Left lung (tissue), 10 donors: ENCODE data around the gene CDK5. TPM values are rescaled to one million over a fixed set of nuclear protein-coding genes. Genes with fewer than 3 reads are reported as not detected.

Experiments
- ATAC-seq: fragments of 200-7000 bp; cut with Tn5 transposase; one replicate; pipeline ENCODE4 v1.9.1; 2020; ENCODE audit warnings: moderate library complexity
- DNase-seq, 4 donors: peaks; one replicate each; pipeline ENCODE4 v3.0.0-alpha.2; 2013 to 2020
- H3K27ac ChIP-seq, 2 donors: fragments of 200-600 bp; sonication (generic) in 1 of 2; one replicate each; pipeline versions ENCODE4 v1.5.0 to v1.8.0; 2020 to 2021
- H3K27me3 ChIP-seq, 2 donors: fragments of 200-600 bp; sonication (generic) in 1 of 2; one replicate each; pipeline versions ENCODE4 v1.5.0 to v1.8.0; 2020 to 2021
- H3K36me3 ChIP-seq, 2 donors: fragments of 200-600 bp; sonication (generic) in 1 of 2; one replicate each; pipeline versions ENCODE4 v1.5.0 to v1.8.0; 2020 to 2021
- H3K4me1 ChIP-seq, 2 donors: fragments of 200-600 bp; one replicate each; pipeline ENCODE4 v1.8.0; 2021
- H3K4me3 ChIP-seq, 2 donors: fragments of 200-600 bp; sonication (generic) in 1 of 2; one replicate each; pipeline versions ENCODE4 v1.5.0 to v1.8.0; 2020 to 2021; ENCODE audit warnings: mild to moderate bottlenecking in 1 of 2
- H3K9me3 ChIP-seq, 2 donors: fragments of 200-600 bp; sonication (generic) in 1 of 2; one replicate each; pipeline versions ENCODE4 v1.5.0 to v1.8.0; 2020 to 2021
- CTCF ChIP-seq, 2 donors: fragments of 200-600 bp; sonication (generic) in 1 of 2; IDR thresholded peaks; one replicate each; pipeline versions ENCODE4 v1.5.0 to v1.8.0; 2021; ENCODE audit warnings: antibody characterized with exemption in 2 of 2
- intact Hi-C, 2 donors: fragments of 100-400 bp; cut with DNase I; formaldehyde crosslinking; loops; one replicate each; pipeline versions ENCODE4 v1.11.2 to v1.14.2; 2022
- polyA plus RNA-seq, 6 donors: library from polyadenylated mRNA; unstranded; fragments of 120-200 nt; gene quantifications; one replicate each; pipeline ENCODE4 v1.2.1, GENCODE V29; 2013; ENCODE audit not compliant: insufficient read length in 6 of 6
- total RNA-seq, 2 donors: library from RNA; stranded (reverse); fragmentation: NEBNext Ultra II Directional; extraction: Animal tissue kit (Norgen Biotek cat#: 25700); gene quantifications; one replicate each; pipeline ENCODE4 v1.2.1, GENCODE V29; 2021
- donor health status: DM: no; HTN: yes; CAD: no.
- donor health status: DM: no; HTN: no; CAD: no.

CDK5 gene
- total and polyA plus RNA-seq, 8 donors: 13.8 to 17.1 (median 14.7) TPM

DNA sequence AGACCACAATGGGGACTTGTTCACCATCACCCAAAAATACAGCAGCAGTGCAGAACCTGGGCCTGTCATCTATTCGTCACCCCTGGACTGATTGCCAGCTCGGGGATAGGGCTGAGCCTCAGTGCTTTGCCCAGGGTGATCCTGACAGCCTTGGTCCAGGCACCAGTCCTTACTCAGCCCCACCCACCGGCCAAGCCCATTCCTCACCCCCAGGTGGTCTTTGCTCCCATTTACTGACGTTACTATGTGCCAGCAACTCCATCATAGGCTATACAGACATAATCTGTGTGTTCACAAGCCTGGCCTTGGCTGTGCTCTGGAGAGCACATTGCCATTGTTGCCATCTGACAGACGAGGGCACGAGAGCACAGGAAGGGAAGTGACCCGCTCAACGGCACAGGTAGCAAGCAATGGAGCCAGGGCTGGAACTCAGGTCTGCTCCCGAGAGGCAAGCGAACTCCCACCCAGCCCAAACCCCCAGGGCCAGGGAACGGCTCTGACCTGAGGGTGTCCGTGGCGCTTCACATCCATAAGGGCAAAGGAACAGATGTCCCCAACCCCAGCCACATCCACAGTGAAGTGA lies 40.2 kb downstream of the CDK5 start:
- peaks cover 22 to 98% of the 10 kb centered on the region in 2 donors for H3K27me3 ChIP-seq
- H3K36me3 ChIP-seq: no peaks in the 10 kb centered on the region
- ATAC-seq: no peak
- no peak for TF ChIP-seq CTCF (IDR thresholded peaks at IDR 0.05)
- H3K4me3 ChIP-seq: no peak overlapping the region
- peaks cover 12 to 38% of the 10 kb centered on the region in 2 donors for H3K4me1 ChIP-seq
- H3K9me3 ChIP-seq: no peaks in the 10 kb centered on the region
- intact Hi-C loops: no loop called here
- no peak overlapping the region for H3K27ac ChIP-seq
- peak in 1 of 4 donors; percentile 43 for DNase-seq

GRCh38 chr7:151016942-151017341 lies 40.8 kb downstream of the CDK5 start:
- intact Hi-C loops: no loop called here
- H3K36me3 ChIP-seq: no peaks in the 10 kb centered on the region
- peak in 1 of 4 donors; percentile 63 for DNase-seq

DNA sequence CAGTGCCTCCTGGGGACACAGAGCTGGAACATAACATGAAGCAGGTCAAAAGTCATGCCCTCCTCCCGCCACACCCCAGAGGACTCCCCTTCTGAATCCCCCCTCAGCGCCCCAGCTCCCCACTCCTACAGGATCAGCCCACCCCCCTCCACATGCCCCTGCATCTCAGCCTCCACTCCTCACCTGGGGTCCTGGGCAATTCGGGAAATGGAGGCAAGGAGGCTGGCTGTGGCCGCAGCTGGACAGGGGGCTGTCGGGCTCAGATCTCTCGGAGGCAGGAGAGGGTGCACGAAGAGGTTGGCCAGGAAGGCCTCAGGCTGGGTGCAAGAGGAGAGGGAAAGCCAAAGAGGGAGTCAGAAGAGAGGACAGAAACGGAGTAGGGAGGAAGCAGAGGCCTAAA lies 41.2 kb downstream of the CDK5 start:
- intact Hi-C loops: no loop called here
- Histone ChIP-seq H3K27me3 (peaks cover 22 to 98% of the 10 kb centered on the region in 2 donors), H3K36me3 (no peaks in the 10 kb centered on the region), H3K4me1 (peaks cover 12 to 43% of the 10 kb centered on the region in 2 donors), H3K27ac (no peak overlapping the region), H3K4me3 (no peak overlapping the region), H3K9me3 (no peaks in the 10 kb centered on the region)
- TF ChIP-seq CTCF (IDR thresholded peaks at IDR 0.05): no peak
- no peak for ATAC-seq
- DNase-seq: peak in 1 of 4 donors; percentile 58

More at GRCh38 chr7:151016942-151017341, 40.8 kb downstream of the CDK5 start:
- Histone ChIP-seq H3K9me3 (no peaks in the 10 kb centered on the region), H3K4me3 (no peak overlapping the region), H3K4me1 (peaks cover 12 to 43% of the 10 kb centered on the region in 2 donors), H3K27me3 (peaks cover 22 to 98% of the 10 kb centered on the region in 2 donors), H3K27ac (no peak overlapping the region)
- TF ChIP-seq CTCF (IDR thresholded peaks at IDR 0.05): no peak
- ATAC-seq: no peak

DNA sequence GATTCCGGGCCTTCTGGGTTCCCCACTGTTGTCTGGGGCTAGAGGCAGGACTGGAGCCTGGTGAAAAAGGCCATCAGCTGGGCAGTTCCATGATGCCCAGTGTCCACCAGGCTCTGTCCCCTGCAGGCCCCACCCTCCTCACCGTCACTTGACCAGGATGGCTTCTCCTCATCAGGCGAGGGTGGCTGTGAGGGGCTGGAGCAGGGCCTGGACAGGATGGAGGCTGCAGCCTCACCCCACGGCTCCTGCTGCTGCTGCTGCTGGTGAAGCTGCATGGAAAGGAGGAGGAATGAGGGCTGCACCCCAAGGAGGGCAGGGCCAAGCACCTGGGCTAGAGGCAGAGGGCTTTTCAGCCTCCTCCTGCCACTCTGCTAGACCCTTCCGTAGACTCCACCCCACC lies 41.7 kb downstream of the CDK5 start:
- no peak for TF ChIP-seq CTCF (IDR thresholded peaks at IDR 0.05)
- intact Hi-C loops: no loop called here
- H3K36me3 ChIP-seq: no peaks in the 10 kb centered on the region

GRCh38 chr7:151014950-151015349 lies 42.7 kb downstream of the CDK5 start:
- DNase-seq: no peak
- no peak for ATAC-seq
- TF ChIP-seq CTCF (IDR thresholded peaks at IDR 0.05): no peak
- Histone ChIP-seq H3K4me3 (no peak overlapping the region), H3K9me3 (no peaks in the 10 kb centered on the region), H3K36me3 (no peaks in the 10 kb centered on the region), H3K4me1 (peaks cover 19 to 57% of the 10 kb centered on the region in 2 donors), H3K27me3 (peaks cover 22 to 97% of the 10 kb centered on the region in 2 donors), H3K27ac (no peak overlapping the region)
- intact Hi-C loops: no loop called here

More for the DNA sequence above, 41.7 kb downstream of the CDK5 start:
- no peak for ATAC-seq
- H3K27me3 ChIP-seq: peaks cover 22 to 97% of the 10 kb centered on the region in 2 donors
- no peaks in the 10 kb centered on the region for H3K9me3 ChIP-seq
- no peak overlapping the region for H3K4me3 ChIP-seq
- H3K4me1 ChIP-seq: peaks cover 14 to 46% of the 10 kb centered on the region in 2 donors
- peak in 1 of 4 donors; percentile 49 for DNase-seq
- H3K27ac ChIP-seq: no peak overlapping the region
